GM12801 (cell line): ENCODE data around the gene RHBDF1.

ENCODE experiments used
- CTCF ChIP-seq: IDR thresholded peaks from one replicate; pipeline ENCODE4 v1.5.1; 2011; ENCODE audit warnings: control low read depth; ENCODE audit not compliant: insufficient read length; ENCODE audit errors: extremely low read depth

RHBDF1 gene

GRCh38 chr16:35011-35677 lies 37.3 kb downstream of the RHBDF1 start:
- no peak for TF ChIP-seq CTCF

- no peak for TF ChIP-seq CTCF
Measured at GRCh38 chr16:34648-34987, 37.8 kb downstream of the RHBDF1 start.

- no peak for TF ChIP-seq CTCF
Measured at GRCh38 chr16:33877-34647, 38.4 kb downstream of the RHBDF1 start.

- TF ChIP-seq CTCF, result no peak
Measured at GRCh38 chr16:9903-10665, 62.3 kb downstream of the RHBDF1 start.
